OCI-LY7 (cell line): Measurements from ENCODE around the gene MAP7D1.

ENCODE experiments used
- CTCF ChIP-seq: fragments of 200-600 bp; sonication (generic); conservative IDR thresholded peaks from 2 replicates; pipeline ENCODE4 v1.5.1; 2014; ENCODE audit warnings: mild to moderate bottlenecking, antibody characterized with exemption, low read length, moderate library complexity, mixed read lengths
- EZH2phosphoT487 ChIP-seq: fragments of 200-600 bp; sonication (generic); IDR thresholded peaks from 2 replicates; pipeline ENCODE4 v1.6.1; 2018; ENCODE audit warnings: low read depth, borderline replicate concordance, mild to moderate bottlenecking, mixed run types, antibody characterized with exemption, low read length, moderate library complexity, mixed read lengths

DNA sequence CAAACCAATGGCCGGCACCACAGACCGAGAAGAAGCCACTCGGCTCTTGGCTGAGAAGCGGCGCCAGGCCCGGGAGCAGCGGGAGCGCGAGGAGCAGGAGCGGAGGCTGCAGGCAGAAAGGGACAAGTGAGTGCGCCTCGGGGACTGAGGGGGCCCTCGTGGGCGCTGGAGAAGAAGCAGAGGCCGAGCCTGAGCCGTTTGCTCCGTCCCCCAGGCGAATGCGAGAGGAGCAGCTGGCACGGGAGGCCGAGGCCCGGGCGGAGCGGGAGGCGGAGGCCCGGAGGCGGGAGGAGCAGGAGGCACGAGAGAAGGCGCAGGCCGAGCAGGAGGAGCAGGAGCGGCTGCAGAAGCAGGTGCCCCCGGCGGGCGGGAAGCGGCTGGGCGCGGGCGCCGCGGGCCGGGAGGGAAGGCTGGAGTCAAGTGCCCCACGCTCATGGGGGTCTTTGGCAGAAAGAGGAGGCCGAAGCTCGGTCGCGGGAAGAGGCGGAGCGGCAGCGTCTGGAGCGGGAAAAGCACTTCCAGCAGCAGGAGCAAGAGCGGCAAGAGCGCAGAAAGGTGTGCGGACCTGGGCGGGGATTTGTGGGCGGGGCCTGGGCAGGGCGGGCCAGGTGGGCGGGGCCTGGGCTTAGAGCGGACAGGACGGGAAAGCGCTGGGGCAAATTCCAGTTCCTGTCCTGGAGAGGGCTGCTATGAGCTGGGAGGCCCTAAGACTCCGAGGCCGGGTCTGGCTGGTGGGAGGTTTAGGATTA, 22.7 kb downstream of the MAP7D1 start:
- TF ChIP-seq CTCF (no peak), EZH2phosphoT487 (no peak)
